NCI-H1930 (cell line): ENCODE measurements around the gene MS4A4A.
"Not testable (repeated sequence)": the region's sequence is repeated elsewhere in the genome, so short reads cannot be mapped to it uniquely, and the experiment has no call there.

ENCODE experiments used
- DNase-seq, 2 experiments: peaks; one replicate each; lab custom pipeline; 2025; lab: John Stamatoyannopoulos, UW

Gene MS4A4A

DNA sequence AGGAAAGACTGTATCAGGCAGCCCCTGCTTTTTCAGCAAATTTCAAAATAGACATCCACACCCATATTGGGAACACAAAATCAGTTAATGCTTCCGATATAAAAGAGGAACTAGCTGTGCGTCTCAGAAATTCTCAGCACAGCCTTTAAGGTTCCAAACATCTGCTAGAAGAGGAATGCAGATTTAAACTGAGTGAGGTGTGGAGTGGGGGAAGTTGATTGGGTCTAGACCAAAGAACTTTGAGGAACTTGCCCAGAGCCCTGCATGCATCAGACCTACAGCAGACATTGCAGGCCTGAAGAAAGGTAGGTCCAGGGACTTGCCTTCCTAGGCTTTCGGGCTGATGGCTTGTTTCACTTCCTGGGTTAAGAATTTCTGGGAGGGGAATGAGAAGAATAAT lies at the start of gene MS4A4A:
Gene MS4A4A (plus strand): TSS at position 255 of the 400 bp plus-strand sequence. CDS start 10 bp downstream, at position 265.
- DNase-seq, result no peak

DNA sequence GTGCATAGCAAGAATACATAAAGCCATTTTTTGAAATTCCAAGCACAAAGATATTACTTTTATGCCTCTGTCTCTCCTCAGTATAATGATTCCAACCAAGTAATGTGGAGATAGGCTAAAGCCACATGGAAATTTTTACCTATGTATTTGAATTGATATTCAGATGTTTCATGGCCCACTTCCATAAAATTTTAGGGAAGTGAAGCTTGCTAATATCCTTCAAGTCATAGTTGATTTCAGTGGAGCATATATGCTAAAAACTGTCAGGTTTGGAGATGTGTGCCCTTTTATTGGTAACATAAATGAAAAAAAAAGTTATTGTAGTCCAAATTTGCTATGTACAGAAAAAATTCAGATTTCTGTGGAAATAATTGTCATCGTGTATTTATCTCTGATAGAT lies 49.8 kb upstream of the MS4A4A start:
- no peak for DNase-seq

DNA sequence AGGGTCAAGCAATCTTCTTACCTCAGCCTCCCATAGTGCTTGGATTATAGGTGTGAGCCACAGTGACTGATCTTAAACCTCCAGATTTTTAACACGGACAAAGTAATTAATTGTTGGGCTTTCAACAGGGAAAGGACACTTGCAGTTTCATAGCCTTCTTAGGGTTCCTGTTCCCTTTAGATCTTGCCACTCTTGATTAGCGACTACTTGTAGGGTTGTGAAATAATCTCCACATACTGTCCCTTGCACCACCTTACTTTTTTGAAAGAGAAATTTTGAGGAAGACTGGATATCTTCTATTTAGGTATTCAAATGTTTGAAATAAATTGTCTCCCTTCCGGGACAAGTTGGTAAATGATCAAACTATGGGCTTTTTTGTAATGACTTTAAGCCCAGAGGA lies 45.1 kb upstream of the MS4A4A start:
- DNase-seq, result no peak

DNA sequence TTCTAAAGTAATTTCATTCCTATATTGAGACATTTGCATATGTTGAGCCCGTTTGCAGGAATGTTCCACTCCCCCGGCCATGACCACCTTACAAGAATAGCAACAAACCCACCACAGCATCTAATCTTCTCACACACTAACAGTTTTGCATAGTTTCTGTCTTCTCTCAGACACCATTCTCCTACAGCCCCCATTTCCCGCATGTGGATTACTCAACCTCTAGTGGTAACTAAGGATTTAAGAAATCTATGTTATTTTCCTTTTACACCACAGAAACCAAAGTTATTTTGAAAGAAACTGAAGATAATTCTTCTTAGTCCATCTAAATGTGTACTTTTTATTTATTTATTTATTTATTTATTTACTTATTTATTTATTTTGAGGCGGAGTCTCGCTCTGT lies 39.8 kb upstream of the MS4A4A start:
- DNase-seq, result no peak

DNA sequence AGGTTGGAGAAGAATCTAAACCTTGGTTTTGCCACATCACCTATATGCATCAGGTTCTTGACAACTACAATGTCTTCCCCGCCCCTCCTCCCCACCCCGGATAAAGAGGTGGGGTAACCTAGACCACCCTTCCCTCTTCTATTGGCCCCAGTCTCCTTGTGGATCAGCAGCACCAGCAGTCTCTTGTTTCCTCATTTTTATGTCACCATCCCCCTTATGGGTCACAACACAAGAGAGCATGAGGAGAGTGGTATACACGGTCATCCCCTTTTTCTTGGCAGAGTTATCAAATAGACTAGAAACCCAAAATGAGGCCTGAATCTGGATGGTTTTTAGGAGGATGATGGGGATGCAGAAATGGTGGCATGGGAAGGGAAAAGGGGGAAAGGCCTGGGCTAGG lies 38.7 kb upstream of the MS4A4A start:
- no peak for DNase-seq

DNA sequence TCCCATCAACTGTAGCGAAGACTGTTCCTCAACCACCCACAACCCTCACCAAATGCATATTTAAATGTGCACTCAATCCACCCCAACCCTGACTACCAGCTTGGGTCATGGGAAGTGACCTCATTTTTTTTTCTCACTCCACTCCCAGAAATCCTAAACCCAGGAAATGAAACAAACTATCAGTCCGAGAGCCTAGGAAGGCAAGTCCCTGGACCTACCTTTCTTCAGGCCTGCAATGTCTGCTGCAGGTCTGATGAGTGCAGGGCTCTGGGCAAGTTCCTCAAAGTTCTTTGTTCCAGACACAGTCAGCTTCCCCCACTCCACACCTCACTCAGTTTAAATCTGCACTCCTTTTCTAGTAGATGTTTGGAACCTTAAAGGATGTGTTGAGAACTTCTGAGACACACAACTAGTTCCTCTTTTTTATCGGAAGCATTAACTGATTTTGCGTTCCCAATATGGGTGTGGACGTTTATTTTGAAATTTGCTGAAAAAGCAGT lies 37.7 kb upstream of the MS4A4A start, which contains the start of gene MS4A4E:
Gene MS4A4E (minus strand): TSS at position 398 of the 500 bp plus-strand sequence. CDS start 13,082 bp downstream, outside the sequence.
- no peak for DNase-seq

DNA sequence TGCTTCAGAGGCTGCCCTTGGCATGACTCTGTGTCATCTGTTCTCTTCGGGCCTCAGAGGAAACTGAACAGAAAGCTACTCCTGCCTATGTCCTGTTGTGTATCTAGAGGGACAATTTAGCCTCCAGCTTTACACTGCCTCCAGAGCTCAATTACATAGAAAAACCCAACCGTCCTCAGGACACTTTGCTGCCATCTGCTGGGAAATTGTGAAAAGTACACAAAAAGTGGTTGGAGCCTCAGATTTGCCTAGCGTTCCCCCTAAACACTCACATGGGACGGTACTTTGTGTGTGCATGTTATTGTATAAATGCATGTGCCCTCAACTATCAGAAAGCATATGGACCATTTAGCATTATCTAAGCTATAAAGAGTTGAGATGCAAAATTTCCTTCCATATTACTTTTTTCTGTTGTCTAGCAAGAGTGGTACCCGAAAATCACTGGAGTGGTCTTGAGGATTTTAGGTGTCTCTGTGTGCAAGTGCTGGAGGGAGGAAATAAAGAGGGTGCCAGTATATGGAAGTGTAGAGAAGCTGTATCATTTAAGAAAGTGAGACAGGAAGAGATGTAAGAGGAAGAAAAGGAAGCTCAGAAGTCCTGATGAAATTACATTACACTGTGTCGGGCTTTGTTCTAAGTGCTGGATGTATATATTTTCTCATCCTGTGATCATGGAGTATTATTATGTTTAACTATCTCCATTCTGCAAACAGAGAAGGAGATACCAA lies 28.8 kb upstream of the MS4A4A start:
- peak in 1 of 2 experiments; percentile 7 for DNase-seq

DNA sequence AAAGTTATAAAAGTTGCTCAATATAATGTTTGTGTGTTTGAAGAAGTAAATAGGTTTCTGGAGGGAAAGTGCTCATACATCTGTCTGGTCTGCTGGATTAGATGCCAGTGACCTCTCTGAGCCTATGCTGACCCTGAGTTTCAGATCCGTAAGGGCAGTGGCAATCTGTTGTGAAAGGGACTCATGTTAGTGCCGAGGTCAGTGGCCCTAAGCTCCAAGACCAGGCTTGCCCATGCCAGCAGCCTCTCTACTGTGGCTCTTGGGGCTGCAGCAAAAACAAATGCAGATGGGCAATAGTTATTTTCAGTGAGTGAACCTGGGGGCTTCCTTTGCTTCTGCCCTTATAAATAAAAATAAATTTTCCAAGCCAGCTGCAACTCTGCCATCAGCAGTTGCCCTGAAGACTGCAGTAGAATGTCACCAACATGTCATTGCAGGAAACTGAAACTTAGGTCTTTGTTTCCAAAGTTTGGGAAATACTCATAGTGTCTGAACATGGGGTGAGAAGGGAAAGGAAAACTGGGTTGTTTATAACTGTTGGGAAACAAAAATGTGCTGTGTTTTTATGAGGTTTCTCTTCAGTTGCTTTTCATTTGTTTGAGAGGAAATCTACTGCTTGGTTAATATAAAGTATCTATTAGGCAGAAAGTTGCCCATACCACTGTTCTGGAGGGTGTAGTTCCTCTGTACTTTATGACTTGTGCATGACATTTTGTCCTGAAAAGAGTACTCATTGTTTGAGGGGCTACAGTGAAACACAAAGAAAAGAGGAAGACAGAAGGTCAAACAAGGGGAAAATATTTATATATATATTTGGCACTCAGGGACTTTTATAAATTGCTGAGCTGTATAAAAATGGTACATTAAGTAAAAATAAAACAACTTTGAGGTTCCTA lies 28.0 kb upstream of the MS4A4A start:
- DNase-seq, result no peak

DNA sequence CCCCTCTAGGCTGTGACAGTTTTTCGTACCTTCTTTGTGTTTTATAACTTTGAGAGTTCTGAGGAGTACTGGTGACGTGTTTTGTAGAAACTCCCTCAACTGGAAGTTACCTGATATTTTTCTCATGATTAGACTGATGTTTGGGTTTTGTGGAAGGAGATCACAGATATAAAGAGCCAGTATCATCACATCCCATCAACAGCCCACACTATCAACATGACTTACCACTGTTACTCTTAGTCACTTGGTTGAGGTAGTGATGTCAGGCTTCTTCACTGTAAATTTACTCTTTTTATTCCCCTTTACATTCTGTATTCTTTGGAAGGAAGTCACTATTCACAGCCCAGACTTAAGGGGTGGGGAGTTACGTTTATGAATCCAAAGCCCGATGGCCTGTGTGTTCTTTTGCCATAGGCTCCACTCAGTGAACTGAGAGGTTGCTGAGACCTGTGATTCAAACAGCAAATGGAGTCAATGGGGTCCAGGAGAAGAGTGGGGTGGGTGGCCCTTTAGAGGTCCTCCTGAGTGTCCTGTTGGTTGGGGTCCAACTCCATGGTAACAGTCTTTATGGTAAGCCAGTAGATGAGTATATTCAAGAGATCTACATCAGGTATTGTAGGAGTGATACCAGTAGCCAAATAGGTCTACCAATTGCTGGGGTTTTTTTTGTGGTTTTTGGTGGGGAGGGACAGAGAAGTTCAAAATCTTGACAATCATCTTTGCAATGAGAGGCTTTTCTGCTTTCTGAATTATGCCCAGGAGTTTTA lies 22.3 kb upstream of the MS4A4A start:
- no peak for DNase-seq

DNA sequence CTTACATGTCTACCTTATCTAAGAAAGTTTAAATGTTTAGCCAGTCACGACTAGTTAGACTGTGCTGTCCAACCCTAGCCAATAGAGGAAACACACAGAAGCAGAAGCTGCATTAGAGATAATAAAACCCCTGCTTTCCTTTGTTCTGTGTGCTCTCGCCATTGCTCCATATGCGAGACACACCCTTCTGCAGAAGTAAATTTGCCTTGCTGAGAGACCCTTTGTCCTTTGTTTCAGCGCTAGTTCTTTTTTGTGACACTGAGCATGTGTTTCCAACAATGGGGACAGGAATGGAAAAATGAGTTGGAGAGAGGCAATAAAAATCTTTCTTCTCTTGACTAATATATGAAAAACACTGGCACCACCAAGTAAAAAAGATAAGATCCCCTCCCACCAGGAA lies 19.5 kb upstream of the MS4A4A start:
- DNase-seq, result no peak

DNA sequence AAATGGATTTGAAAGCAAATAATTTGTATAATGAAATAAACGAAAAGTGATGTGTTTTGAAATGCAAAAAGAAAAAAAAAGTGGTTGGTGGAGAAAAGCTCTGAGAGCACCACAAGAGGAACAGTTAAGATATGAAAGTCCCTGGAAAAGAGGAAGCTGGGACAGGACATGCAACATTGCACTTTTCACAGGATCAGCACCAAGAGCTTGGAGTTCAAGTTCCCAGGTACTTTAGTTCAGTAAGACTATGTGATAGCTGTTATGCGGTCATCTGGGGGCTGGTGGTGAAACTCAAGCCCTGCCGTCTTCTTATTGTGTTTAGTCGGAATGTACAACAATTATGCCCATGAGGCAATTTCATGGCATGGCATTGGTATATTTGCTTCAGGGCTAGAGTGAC lies 17.1 kb upstream of the MS4A4A start:
- DNase-seq, result no peak

DNA sequence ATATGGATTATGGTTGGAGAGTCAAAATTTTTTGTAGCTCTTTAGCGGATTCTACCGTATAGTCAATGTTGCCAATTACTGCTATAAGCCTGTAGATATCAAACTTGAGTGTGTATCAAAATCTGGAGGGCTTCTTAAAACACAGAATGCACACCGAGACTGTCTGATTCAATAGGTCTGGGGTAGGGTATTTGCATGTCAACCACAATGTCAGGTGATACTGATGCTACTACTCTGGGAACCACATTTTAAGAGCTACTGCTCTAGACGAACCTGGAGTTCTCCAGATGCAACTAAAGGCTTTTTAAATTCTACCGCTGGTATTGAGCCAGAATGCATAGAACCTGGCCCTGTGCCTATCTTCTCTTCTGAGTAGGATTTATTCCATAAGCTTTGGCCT lies 15.8 kb upstream of the MS4A4A start:
- DNase-seq, result no peak

DNA sequence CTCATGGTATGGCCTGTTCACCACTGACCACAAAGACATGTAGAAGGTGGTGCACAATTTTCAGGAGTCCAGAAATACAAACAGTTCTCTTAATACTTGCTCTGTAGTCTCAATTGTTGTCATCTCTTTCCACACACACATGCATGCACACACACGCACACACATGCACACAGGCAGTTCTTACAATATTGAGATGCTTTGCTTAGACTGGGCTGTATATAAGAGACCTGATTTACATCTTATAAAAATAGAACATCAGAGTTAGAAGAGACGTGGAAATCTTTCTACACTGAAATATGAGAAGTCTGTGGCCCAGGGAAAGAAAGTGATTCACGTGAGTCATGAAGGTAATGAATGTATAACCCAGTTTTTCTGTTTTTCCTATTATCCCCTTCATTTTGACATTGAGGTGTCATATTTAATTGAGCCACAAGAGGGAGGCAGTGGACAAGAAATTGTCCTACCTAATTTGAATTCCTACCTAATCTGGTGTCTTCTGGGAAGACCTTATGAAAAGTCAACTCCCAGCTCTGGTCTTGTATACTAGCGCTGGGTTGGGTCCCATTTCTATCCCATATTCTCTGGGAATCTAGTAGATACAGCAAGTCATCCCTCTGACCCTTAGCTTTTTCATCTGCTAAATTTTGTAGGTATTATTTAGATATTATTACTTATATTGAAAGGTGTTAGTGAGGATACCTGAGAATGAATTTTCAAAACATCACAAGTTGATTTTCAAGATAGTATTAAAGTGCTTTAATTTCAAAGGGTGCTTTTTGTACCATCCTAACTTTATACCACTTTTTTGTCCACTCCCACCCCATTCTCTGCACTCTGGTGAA lies 14.9 kb upstream of the MS4A4A start:
- DNase-seq, result peak; percentile 2 to 23

DNA sequence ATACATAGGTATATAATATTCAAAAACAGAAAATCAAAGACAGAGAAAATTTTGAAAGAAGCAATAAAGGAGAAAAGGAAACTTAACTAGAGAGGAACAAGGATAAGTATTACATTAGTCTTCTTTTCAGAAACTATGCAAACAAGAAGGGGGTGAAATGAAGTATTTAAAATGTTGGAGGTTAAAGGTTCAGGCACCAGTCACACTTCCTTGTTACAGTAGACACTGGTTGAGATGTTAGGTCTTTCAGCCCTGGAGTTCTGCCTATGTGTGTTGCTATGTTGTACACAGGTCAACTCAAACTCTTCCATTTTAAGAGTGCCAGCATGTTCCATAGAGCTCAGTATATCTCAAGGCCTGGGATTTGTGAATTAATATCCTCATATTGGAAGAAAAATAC lies 6.0 kb upstream of the MS4A4A start:
- DNase-seq, result no peak

DNA sequence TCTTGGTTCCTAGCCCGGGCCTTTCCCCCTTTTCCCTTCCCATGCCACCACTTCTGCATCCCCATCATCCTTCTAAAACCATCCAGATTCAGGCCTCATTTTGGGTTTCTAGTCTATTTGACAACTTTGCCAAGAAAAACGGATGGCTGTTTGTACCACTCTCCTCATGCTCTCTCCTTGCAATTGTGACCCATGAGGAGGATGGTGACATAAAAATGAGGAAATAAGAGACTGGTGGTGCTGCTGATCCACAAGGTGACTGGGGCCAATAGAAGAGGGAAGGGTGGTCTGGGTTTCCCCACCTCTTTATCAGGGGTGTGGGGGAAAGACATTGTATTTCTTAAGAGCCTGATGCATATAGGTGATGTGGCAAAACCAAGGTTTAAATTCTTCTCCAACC lies 1.0 kb downstream of the MS4A4A start:
- DNase-seq, result no peak

DNA sequence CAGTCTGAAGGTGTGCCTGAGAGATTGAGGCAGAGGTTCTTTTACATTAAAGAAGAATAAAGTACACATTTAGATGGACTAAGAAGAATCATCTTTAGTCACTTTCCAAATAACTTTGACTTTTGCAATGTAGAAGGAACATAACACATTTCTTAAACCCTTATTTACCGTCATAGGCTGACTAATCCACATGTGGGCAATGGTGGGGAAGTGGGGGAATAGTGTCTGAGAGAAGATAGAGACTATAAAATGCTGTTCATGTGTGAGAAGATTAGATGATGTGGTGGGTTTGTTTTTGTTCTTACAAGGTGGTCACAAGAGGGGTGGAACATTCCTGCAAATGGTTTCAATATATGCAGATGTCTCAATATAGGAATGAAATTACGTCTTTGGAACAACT lies 1.8 kb downstream of the MS4A4A start:
- DNase-seq, result no peak

DNA sequence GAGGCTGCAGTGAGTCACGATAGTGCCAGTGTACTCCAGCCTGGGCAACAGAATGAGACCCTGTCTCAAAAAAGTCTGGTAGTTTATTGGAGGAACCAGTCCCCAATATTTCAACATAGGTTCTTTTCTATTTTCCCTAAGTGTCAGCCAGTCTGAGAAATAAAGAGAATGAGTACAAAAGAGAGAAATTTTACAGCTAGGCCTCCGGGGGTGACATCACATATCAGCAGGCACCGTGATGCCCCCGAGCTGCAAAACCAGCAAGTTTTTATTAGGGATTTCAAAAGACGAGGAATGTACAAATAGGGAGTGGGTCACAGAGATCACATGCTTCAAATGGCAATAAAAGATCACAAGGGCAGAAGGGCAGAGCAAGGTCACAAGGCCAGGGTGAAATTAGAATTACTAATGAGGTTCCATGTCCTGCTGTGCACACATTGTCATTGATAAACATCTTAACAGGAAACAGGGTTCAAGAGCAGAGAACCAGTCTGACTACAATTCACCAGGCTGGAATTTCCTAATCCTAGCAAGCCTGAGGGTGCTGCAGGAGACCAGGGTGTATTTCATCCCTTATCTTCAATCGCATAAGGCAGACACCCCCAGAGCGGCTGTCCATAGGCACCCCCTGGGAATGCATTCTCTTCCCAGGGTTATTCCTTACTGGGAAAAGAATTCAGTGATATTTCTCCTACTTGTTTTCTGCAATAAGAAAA lies 5.1 kb downstream of the MS4A4A start:
- not testable (repeated sequence) for DNase-seq

DNA sequence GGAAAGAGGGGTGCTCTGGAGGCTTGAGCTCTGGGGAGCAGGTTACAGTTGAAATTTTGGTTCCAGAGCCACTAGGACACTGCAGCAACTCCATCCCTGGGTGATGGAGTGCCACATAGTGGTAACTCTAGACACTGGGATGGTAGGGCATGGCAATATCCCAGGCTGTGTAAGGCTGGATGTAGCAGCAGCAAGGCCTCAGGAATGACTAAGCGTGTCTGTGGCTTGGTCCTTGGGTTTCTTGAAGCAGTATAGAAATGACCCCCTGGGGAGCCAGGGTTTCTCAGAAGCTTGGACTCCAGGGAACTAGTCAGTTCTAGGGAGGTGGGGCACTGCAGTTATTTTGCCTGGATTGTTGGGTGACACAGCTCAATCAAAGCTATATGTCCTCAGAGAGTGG lies 8.1 kb downstream of the MS4A4A start:
- no peak for DNase-seq

DNA sequence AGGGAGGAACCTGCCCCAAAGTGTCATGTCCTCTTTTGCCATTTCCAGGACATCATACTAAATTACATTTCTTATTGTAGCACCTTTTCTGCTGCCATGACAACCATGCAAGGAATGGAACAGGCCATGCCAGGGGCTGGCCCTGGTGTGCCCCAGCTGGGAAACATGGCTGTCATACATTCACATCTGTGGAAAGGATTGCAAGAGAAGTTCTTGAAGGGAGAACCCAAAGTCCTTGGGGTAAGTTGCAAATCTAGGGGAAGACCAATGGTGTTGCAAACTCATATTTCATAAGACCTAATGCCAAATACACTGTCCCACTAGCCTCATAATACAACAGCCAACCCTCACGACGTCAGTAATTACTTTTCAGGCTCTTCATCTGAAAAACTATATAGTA lies 11.7 kb downstream of the MS4A4A start:
- no peak for DNase-seq

DNA sequence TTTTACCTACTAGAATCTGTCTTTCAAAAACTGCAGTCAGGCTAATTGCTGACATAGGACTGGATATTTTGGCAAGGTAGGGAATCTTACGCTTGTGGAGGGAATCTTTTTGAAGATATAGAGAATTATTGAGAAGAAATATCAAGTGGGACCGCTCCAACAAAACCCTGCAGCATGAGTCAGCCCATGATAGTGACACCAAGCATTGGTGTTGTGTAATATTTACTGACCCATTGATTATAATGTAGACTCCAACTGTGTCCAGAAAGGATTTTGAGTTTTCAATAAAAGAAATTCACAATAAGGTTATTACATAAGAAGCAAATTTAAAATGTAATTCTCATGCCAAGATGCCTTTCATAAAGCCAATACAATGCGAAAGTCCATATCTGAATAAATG lies 20.7 kb downstream of the MS4A4A start:
- DNase-seq, result no peak

DNA sequence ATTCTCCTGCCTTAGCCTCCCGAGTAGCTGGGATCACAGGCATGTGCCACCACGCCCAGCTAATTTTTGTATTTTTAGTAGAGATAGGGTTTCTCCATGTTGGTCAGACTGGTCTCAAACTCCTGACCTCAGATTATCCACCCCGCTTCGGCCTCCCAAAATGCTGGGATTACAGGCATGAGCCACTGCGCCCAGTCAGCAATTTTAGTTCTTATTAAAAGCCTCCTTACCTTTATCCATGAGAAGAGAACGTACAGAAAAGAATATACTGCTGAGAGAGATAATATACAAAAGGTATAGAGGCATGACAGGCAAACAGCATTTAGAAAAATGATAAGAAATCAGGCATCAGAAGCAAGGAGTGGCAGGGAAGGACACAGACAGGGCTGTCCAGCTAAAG lies 21.4 kb downstream of the MS4A4A start:
- DNase-seq, result not testable (repeated sequence)
